Activated CD4-positive, alpha-beta T cell treated with anti-CD3 and anti-CD28 coated beads for 36 hours (primary cell): ENCODE results near the gene TTLL9. TPM values are rescaled to one million over a fixed set of nuclear protein-coding genes. Genes with fewer than 3 reads are reported as not detected.

Source experiments
- ATAC-seq: fragments of 200-7000 bp; cut with Tn5 transposase; one replicate; pipeline ENCODE4 v1.10.0; 2021; ENCODE audit warnings: mild to moderate bottlenecking, moderate library complexity
- CTCF ChIA-PET: fragments of 350-600 bp; sonication (Branson Sonifier 250); formaldehyde crosslinking; loops from one replicate; lab custom pipeline; 2021; ENCODE audit warnings: antibody characterized with exemption; lab: Charles Lee
- POLR2A ChIA-PET: fragments of 350-600 bp; sonication (Branson Sonifier 250); formaldehyde crosslinking; loops from one replicate; lab custom pipeline; 2021; ENCODE audit warnings: antibody characterized with exemption, inconsistent platforms; lab: Charles Lee
- DNase-seq: peaks from one replicate; pipeline ENCODE4 v3.0.0-alpha.2; 2020
- H3K27ac Mint-ChIP-seq: one replicate; pipeline ENCODE4 v1.8.0; 2021; ENCODE audit warnings: mixed read lengths
- H3K27me3 Mint-ChIP-seq: one replicate; pipeline ENCODE4 v1.8.0; 2021; ENCODE audit warnings: mixed read lengths
- H3K36me3 Mint-ChIP-seq: one replicate; pipeline ENCODE4 v1.8.0; 2021; ENCODE audit warnings: low read depth, mixed read lengths
- H3K4me1 Mint-ChIP-seq: one replicate; pipeline ENCODE4 v1.8.0; 2021; ENCODE audit warnings: mixed read lengths
- H3K4me3 Mint-ChIP-seq: one replicate; pipeline ENCODE4 v1.8.0; 2021; ENCODE audit warnings: mild to moderate bottlenecking, moderate library complexity, mixed read lengths
- H3K9me3 Mint-ChIP-seq: one replicate; pipeline ENCODE4 v1.8.0; 2021; ENCODE audit warnings: low read depth, mixed read lengths
- intact Hi-C, 2 experiments: fragments of 100-400 bp; cut with DNase I in 1 of 2; cut with micrococcal nuclease in 1 of 2; formaldehyde crosslinking; loops; one replicate each; pipeline versions ENCODE4 v1.14.2 to v1.15.1; 2022 to 2024; cut with DNase I, micrococcal nuclease
- total RNA-seq, 2 experiments: library from RNA; stranded (reverse); gene quantifications; one replicate each; pipeline ENCODE4 v1.2.3, GENCODE V29; 2021

Gene TTLL9
- total RNA-seq, 2 experiments from 2014 or later: not detected

- POLR2A ChIA-PET: no interaction called here
- H3K4me1 Mint-ChIP-seq: peaks cover 7% of the 10 kb centered on the region
- intact Hi-C loops: no loop called here
- no peak for ATAC-seq
- peak overlapping the region; percentile 18 for H3K4me3 Mint-ChIP-seq
- peaks cover 30% of the 10 kb centered on the region for H3K27me3 Mint-ChIP-seq
- no peaks in the 10 kb centered on the region for H3K9me3 Mint-ChIP-seq
- no peaks in the 10 kb centered on the region for H3K36me3 Mint-ChIP-seq
- CTCF ChIA-PET: interaction anchor here (0.5 to 2.8 kb wide), 7 partner anchors 16 to 236 kb away, joined by 3 to 9 read pairs (median 3); no protein-coding TSS in a partner anchor
- peak overlapping the region; percentile 23 for H3K27ac Mint-ChIP-seq
- no peak for DNase-seq
Observed at GRCh38 chr20:31870726-31871617, 538 bp downstream of the TTLL9 start.

DNA sequence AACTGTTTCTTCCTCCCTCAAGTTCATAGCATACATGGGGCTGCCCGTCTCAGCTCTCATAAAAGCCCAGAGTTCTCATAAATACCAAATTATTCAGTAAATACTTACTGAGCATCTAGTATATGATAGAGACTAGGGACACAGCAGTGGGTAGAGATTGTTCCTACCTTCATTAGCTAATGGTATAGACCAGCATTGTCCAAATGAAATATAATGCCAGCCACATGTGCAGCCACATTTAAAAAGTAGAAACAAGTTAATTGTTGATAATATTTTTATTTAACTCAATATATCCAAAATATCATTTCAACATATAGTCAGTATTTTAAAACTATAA is 1.2 kb downstream of the TTLL9 start:
- intact Hi-C loops: no loop called here
- H3K27me3 Mint-ChIP-seq: peaks cover 30% of the 10 kb centered on the region
- ChIA-PET CTCF (interaction anchor here (0.8 to 2.8 kb wide), 7 partner anchors 11 to 237 kb away, joined by 3 to 9 read pairs (median 3); no protein-coding TSS in a partner anchor), POLR2A (no interaction called here)
- no peak for ATAC-seq
- H3K36me3 Mint-ChIP-seq: no peaks in the 10 kb centered on the region
- H3K4me1 Mint-ChIP-seq: peaks cover 7% of the 10 kb centered on the region
- H3K27ac Mint-ChIP-seq: no peak overlapping the region
- no peak for DNase-seq
- no peaks in the 10 kb centered on the region for H3K9me3 Mint-ChIP-seq
- no peak overlapping the region for H3K4me3 Mint-ChIP-seq

GRCh38 chr20:31872406-31872805 is 2.0 kb downstream of the TTLL9 start:
- DNase-seq (no peak), ATAC-seq (no peak)
- peaks cover 28% of the 10 kb centered on the region for H3K27me3 Mint-ChIP-seq
- no peak overlapping the region for H3K4me3 Mint-ChIP-seq
- H3K36me3 Mint-ChIP-seq: no peaks in the 10 kb centered on the region
- POLR2A ChIA-PET: interaction anchor here (0.6 to 0.7 kb wide), 3 partner anchors 56 to 928 kb away, joined by 3 read pairs; no protein-coding TSS in a partner anchor
- H3K9me3 Mint-ChIP-seq: no peaks in the 10 kb centered on the region
- CTCF ChIA-PET: interaction anchor here (1.0 to 2.8 kb wide), 8 partner anchors 12 to 159 kb away, joined by 3 to 10 read pairs (median 6); partner anchors contain the start of gene PDRG1
- intact Hi-C loops: no loop called here
- no peak overlapping the region for H3K27ac Mint-ChIP-seq
- H3K4me1 Mint-ChIP-seq: peaks cover 7% of the 10 kb centered on the region

DNA sequence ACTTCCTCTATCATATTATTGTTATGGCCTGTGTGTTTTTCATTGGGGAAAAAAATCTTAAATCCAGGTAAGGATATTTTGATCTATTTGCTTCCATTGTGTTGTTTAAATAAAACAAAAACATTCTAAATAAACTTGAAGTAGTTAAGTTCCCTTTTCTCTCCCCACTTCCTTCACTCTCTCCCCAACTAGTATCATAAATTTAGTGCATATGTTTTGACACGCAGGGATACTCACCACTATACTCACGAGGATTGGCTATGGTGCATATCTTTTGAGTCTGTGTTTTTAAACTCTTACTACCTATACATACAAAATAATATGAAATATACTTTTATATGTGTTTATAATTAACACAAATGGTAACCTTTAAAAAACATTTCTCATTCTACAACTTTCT is 5.2 kb downstream of the TTLL9 start:
- no peak overlapping the region for H3K27ac Mint-ChIP-seq
- ATAC-seq: no peak
- H3K4me3 Mint-ChIP-seq: no peak overlapping the region
- H3K36me3 Mint-ChIP-seq: no peaks in the 10 kb centered on the region
- peaks cover 12% of the 10 kb centered on the region for H3K4me1 Mint-ChIP-seq
- H3K9me3 Mint-ChIP-seq: no peaks in the 10 kb centered on the region
- DNase-seq: no peak
- intact Hi-C loops: no loop called here
- peaks cover 15% of the 10 kb centered on the region for H3K27me3 Mint-ChIP-seq
- CTCF ChIA-PET: no interaction called here
- POLR2A ChIA-PET: no interaction called here

- peaks cover under 1% of the 10 kb centered on the region for H3K27me3 Mint-ChIP-seq
- ATAC-seq (no peak), DNase-seq (no peak)
- H3K9me3 Mint-ChIP-seq: no peaks in the 10 kb centered on the region
- no peaks in the 10 kb centered on the region for H3K36me3 Mint-ChIP-seq
- ChIA-PET CTCF (interaction anchor here (1.4 kb wide), 1 partner anchor 25 kb away, joined by 4 read pairs; no protein-coding TSS in a partner anchor), POLR2A (no interaction called here)
- intact Hi-C loops: loop anchor here in 1 of 2 experiments (2.0 kb wide), 1 partner anchor 481 kb away; the partner anchor contains the start of gene ASXL1
- peaks cover 8% of the 10 kb centered on the region for H3K4me1 Mint-ChIP-seq
- H3K27ac Mint-ChIP-seq: no peak overlapping the region
- H3K4me3 Mint-ChIP-seq: no peak overlapping the region
Observed at GRCh38 chr20:31877684-31878083, 7.2 kb downstream of the TTLL9 start.

DNA sequence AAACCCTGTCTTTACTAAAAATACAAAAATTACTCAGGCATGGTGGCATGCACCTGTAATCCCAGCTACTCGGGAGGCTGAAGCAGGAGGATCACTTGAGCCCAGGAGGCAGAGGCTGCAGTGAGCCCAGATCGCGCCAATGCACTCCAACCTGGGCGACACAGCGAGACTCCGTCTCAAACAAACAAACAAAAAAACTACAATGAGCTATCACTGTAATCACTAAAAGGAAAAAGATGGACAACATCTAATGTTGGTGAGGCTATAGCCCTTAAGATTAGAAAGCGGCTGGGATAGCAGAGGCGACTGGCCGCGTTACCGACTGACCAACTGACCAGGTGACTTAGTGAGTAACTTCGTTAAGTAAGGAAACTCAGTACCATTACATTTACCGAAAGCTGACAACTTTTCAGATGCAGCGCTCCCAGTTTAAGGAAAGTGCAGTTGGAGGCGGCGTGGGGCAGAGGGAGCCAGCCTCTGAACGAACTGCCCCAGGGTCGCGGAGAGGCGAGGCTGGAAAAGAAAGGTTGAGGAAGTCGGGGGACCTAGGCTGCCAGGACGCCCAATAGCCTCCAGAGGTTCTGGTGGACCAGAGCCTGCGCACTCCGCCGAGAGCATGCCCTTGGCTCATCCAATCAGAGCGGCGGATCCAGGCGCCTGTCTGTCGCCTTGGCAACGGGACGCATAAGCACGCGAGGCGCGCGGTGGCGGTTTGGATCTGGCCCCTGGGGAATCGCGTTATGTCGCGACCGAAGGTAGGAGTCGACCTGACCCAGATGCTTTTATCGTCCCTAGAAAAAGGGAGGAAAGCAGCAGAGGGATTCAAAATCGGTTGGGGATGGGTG is 8.9 kb downstream of the TTLL9 start:
- DNase-seq (peak; percentile 90), ATAC-seq (peak; percentile 94)
- Mint-ChIP-seq H3K27ac (peak overlapping the region; percentile 45), H3K4me1 (peaks cover 8% of the 10 kb centered on the region), H3K36me3 (no peaks in the 10 kb centered on the region), H3K27me3 (no peaks in the 10 kb centered on the region), H3K9me3 (no peaks in the 10 kb centered on the region), H3K4me3 (peak overlapping the region; percentile 84)
- CTCF ChIA-PET: interaction anchor here (0.6 to 3.2 kb wide), 8 partner anchors 16 to 533 kb away, joined by 3 to 17 read pairs (median 4); partner anchors contain the start of gene PDRG1
- intact Hi-C loops: loop anchor here in 1 of 2 experiments (1.0 to 2.0 kb wide), 2 partner anchors 328 to 479 kb away; partner anchors contain the start of genes ASXL1, PLAGL2 and POFUT1
- POLR2A ChIA-PET: interaction anchor here (0.6 to 1.4 kb wide), 4 partner anchors 13 to 217 kb away, joined by 3 to 4 read pairs (median 3); no protein-coding TSS in a partner anchor

DNA sequence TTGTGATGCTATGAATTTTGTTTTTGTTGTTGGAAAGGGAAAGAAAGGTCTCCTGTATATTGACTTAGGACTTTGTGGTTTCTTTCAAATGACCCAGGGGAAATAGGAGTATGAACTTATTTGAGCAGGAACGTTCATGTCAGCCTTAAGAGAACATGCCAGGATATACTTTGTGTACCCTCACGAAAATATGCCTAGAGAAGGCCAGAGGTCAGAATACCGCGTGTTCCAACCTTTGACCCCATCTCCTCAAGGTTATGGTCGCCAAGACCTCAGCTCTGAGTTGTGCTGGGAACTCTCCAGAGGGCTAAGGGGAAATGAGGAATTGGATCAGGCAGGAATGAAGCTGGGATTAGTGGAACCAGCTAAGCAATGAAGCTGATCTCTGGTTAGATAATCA is 11.5 kb downstream of the TTLL9 start:
- Mint-ChIP-seq H3K4me3 (no peak overlapping the region), H3K27me3 (no peaks in the 10 kb centered on the region), H3K4me1 (peaks cover 8% of the 10 kb centered on the region), H3K36me3 (no peaks in the 10 kb centered on the region), H3K9me3 (no peaks in the 10 kb centered on the region), H3K27ac (no peak overlapping the region)
- CTCF ChIA-PET: interaction anchor here (0.6 kb wide), 1 partner anchor 63 kb away, joined by 3 read pairs; no protein-coding TSS in a partner anchor
- POLR2A ChIA-PET: no interaction called here
- ATAC-seq (no peak), DNase-seq (no peak)
- intact Hi-C loops: no loop called here

DNA sequence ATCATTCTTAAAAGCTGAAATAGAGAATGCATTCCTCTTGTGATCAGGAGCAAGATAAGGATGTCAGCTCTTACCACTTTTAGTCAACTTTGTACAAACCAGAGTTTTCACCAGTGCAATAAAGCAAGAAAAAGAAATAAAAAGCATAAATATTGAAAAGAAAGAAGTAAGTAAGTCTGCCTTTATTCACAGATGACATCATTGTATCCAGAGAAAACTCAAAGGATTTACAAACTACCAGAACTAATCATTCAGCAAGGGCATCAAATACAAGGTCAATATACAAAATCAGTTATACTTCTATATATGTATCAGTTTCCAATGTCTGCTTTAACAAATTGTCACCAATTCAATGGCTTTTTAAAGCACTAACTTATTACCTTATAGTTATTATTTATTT is 13.4 kb downstream of the TTLL9 start:
- Mint-ChIP-seq H3K27ac (no peak overlapping the region), H3K4me3 (no peak overlapping the region), H3K9me3 (no peaks in the 10 kb centered on the region), H3K4me1 (peaks cover 8% of the 10 kb centered on the region), H3K36me3 (no peaks in the 10 kb centered on the region), H3K27me3 (no peaks in the 10 kb centered on the region)
- no peak for DNase-seq
- POLR2A ChIA-PET: no interaction called here
- intact Hi-C loops: no loop called here
- no peak for ATAC-seq
- CTCF ChIA-PET: no interaction called here

DNA sequence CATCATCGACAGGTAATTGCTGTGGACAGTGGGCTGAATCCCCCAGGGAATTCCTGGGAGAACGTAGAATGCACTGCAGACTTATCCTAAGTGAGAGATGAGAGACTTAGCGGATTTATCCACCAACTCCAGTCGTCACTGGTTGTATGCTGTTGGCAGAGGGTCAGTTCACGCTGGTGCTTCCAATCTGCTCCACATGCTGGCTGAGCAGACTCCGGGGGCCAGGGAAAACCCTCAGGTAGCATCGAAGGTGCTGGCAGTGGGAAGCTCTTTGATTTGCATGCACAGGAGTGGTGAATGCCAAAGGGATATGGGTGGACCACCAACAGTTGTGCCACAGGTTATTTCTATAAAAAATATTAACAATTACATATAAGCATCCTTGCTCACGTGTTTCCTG is 20.2 kb downstream of the TTLL9 start:
- CTCF ChIA-PET: interaction anchor here (0.6 to 0.8 kb wide), 3 partner anchors 38 to 207 kb away, joined by 3 to 4 read pairs (median 3); no protein-coding TSS in a partner anchor
- intact Hi-C loops: no loop called here

DNA sequence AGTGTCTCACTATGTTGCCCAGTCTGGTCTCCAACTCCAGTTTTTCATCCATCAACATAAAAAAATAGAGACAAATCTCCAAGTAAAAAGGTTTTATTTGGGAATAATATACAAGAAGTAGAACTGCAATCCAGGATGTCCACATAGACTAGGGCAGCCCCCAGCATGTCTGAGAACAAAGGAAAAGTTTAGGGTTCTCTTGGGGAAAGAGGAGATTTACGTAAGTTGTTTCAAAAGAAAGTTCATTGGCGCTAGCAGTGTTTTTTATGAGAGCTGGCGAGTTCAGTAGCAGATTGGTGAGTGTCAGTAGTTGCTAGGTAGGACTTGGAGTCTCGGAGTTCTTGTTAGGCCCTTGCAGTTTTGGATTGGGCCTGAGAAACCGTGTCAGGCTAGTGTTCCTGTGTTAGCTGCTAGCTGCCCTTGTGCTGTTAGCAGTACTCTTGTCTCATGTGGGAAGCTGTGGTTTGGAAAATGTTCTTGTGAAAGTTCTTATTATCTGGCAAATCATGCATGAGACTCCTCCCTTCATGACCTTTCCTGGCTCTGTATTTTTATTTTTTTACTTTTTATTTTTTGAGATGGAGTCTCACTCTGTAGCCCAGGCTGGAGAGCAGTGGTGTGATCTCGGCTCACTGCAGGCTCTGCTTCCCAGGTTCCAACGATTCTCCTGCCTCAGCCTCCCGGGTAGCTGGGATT is 24.7 kb downstream of the TTLL9 start:
- DNase-seq: no peak
- Mint-ChIP-seq H3K4me1 (no peaks in the 10 kb centered on the region), H3K9me3 (no peaks in the 10 kb centered on the region), H3K36me3 (no peaks in the 10 kb centered on the region), H3K4me3 (no peak overlapping the region), H3K27ac (no peak overlapping the region), H3K27me3 (peaks cover 8% of the 10 kb centered on the region)
- intact Hi-C loops: no loop called here
- peak; percentile 63 for ATAC-seq
- ChIA-PET CTCF (interaction anchor here (0.7 to 1.3 kb wide), 2 partner anchors 15 to 43 kb away, joined by 3 to 4 read pairs; no protein-coding TSS in a partner anchor), POLR2A (no interaction called here)

More for the DNA sequence above, 20.2 kb downstream of the TTLL9 start:
- Mint-ChIP-seq H3K36me3 (no peaks in the 10 kb centered on the region), H3K4me1 (no peaks in the 10 kb centered on the region), H3K27ac (no peak overlapping the region), H3K9me3 (no peaks in the 10 kb centered on the region), H3K4me3 (no peak overlapping the region), H3K27me3 (peaks cover 4% of the 10 kb centered on the region)
- ATAC-seq (no peak), DNase-seq (no peak)
- POLR2A ChIA-PET: no interaction called here
